ENCODE data around the gene C1QL4. TPM values are rescaled to one million over a fixed set of nuclear protein-coding genes. Genes with fewer than 3 reads are reported as not detected.

C1QL4 gene
- total RNA-seq: 0.42 TPM in 1 of 2 replicates, not detected in the other

DNA sequence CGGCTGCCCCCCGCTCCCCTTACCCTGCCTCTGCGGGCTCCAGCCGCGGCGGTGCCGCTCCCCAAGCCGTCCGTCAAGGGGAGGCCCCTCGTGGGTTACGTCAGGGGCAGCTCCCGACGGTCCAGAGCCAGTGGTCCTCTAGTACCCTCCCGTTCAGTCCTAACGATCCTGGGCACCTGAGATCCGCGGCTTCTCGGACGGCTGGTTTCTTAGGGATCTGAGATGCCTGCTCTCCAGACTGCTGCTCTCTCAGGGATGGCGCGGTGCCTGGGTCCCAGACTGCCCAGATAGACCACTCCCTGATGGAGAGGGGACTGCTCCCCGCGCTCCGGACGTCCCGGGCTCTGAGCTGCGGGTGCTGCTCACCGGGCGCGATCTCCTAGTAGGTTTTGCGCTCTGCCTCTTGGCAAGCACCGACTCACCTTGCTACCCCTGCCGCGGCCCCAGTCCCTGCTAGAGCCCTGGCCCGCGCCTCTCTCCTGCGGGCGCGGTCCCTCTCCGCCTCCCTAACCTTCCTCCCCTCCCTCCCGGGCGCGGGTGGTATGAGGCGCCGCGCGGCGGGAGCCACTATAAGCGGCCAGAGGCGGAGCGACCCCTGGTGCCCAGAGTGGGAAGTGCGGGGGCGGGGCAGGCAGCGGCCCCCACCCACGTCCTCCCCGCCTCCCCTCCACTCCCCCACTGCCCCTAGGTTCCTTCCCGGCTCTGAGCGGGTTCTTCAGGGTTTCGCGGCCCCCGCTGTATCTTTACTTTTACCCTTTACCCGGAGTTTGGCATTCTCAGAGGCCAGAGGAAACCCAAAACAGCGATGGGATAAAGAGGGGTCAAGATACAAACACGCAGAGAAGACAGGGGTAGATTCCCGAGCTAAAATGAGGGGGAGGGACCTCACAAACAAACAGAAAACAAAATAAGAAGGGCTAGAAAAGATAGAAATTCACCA, at the start of gene C1QL4:
Gene C1QL4, minus strand, starts transcription at position 544 of the 940 bp plus-strand sequence. CDS start 711 bp downstream, outside the sequence.

DNA sequence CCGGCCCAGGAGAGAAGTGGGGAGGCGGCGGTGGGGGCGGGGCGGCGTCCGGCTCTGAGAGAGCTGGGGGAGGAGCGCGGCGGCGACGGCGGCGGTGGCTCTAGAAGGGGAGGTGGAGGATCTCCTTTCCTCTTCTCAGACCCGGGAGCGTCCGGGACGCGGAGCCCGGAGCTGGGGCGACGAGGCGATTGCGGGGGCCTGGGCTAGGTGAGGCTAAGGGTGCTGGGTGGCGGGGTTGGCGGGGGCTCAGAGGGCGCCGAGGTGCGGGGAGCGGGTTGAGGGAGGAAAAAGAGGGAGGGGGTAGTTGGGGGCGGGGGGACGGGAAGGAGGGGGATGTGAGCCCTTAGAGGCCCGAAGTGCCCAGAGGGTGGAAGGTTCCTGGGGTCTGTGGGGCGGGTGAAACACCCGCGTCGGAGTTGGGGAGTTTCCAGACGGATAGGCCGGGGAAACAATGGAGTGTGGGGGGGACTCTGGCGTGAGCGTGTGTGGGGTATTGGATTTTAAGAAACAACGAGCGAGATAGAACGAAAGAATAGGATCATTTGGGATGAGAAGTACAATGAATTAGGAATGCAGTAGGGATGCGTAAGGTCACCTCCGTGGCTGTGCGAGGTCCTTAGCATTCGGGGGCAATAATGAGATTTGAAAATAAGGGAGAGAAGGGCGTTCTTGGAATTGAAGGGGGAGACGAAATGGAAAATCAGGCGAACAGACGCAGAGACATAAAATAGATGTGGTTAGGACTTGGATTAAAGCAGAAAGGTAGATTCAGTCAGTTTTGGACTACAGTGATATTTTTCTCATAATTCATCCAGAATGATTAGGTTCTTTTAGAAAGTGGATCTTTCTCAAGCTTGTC, 30.6 kb upstream of the C1QL4 start, which contains the start of gene SPATS2:
Gene SPATS2, plus strand, starts transcription at position 82 of the 859 bp plus-strand sequence. CDS start 93,551 bp downstream, outside the sequence.

GRCh38 chr12:49346659-49347310, 9.8 kb upstream of the C1QL4 start, which contains the start of gene DNAJC22:
DNAJC22 (plus strand) TSS chr12:49346888; CDS start chr12:49348873, 1,985 bp downstream.

DNA sequence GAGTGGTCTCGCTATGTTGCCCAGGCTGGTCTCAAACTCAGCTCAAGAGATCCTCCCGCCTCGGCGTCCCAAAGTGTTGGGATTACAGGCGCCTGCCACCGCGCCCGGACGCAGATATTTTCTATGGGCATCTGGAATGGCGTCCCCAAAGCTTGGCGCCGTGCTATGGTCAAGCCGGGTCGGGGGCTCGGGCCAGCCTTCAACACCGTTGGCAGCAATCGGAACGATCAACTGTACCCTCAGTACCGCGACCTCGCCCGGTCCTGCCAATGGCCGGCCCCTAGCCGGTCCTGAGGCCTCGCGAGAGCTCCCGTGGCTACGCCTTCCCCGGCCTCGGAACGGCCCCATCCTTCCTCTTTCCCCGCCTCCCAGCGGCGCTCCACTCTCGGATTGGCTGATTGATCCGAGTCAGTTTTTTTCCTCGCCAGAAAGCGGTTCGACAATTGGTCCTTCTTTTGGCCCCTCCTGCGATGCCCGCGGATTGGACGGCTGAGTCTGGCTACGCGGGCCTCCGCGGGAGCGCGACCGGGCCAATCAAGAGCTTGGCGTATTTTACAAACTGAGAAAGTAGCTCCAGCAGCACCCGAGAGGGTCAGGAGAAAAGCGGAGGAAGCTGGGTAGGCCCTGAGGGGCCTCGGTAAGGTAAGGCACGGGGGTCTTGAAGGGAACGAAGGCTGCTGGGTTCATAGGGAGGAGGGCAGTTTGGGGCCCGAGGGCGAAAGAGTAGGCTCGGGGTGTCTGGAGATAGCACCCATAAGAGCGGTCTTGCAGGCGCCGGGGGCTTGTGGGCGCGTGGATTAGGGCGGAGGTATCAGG, 14.1 kb downstream of the C1QL4 start, which contains the start of gene TROAP:
Gene TROAP, plus strand, starts transcription at position 548 of the 816 bp plus-strand sequence. CDS start 354 bp downstream, outside the sequence.

GRCh38 chr12:49295082-49295936, 41.7 kb downstream of the C1QL4 start, which contains the start of gene PRPH:
PRPH (plus strand) TSS chr12:49295147; CDS start chr12:49295201, 54 bp downstream.

Other genes with a start within 250 kb of the C1QL4 start
- gene DHH, start 242.4 kb downstream of the C1QL4 start, total RNA-seq: under 0.01 TPM in 1 of 2 replicates, not detected in the other
- gene LMBR1L, start 226.3 kb downstream of the C1QL4 start, total RNA-seq: 13.4 and 20.5 TPM in 2 replicates
- 1,869 and 2,269 TPM in 2 replicates for gene TUBA1B, start 205.8 kb downstream of the C1QL4 start, total RNA-seq
- 66.9 and 96.8 TPM in 2 replicates for gene TUBA1A, start 148.1 kb downstream of the C1QL4 start, total RNA-seq
- 956 and 1,178 TPM in 2 replicates for gene TUBA1C, start 72.1 kb downstream of the C1QL4 start, total RNA-seq
- not detected in 2 replicates for gene PRPH, start 42.0 kb downstream of the C1QL4 start, total RNA-seq
- 15.6 and 19.0 TPM in 2 replicates for gene TROAP, start 13.9 kb downstream of the C1QL4 start, total RNA-seq
- gene DNAJC22, start 9.7 kb upstream of the C1QL4 start, total RNA-seq: 0.35 and 0.84 TPM in 2 replicates
- gene SPATS2, start 30.3 kb upstream of the C1QL4 start, total RNA-seq: 17.2 and 17.3 TPM in 2 replicates
- 0.07 TPM in 1 of 2 replicates, not detected in the other for gene KCNH3, start 201.8 kb upstream of the C1QL4 start, total RNA-seq
- 66.0 and 75.8 TPM in 2 replicates for gene MCRS1, start 231.0 kb upstream of the C1QL4 start, total RNA-seq

Data from airway epithelial cell (primary cell).